WI38 (cell line): Measurements from ENCODE around the gene DENND2A.
"Not testable (repeated sequence)": the region's sequence is repeated elsewhere in the genome, so short reads cannot be mapped to it uniquely, and the experiment has no call there.

Experiments
- H3K4me3 ChIP-seq: 2 replicates; pipeline ENCODE4 v1.5.1; 2011; ENCODE audit warnings: low read depth, mild to moderate bottlenecking, control low read depth, low read length
- CTCF ChIP-seq: IDR thresholded peaks from 2 replicates; pipeline ENCODE4 v1.5.1; 2012; ENCODE audit warnings: low read depth, mild to moderate bottlenecking, control low read depth, low read length

Gene DENND2A

DNA sequence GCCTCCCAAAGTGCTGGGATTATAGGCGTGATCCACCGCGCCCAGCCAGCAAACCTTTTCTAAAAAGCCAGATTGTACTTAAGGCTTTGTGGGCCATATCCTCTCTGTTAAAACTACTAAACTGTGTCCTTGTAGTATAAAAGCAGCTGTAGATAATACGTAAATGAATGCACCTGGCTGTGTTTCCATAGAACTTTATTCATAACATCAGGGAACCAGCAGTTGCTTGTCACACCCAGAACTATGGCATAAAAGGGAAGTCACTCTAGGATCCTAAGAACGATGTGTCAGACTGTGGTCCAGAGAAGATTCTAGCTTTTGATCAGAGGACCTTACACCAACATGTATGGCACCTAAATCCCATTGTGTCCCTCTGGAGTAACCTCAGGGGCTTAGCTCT is 63.0 kb downstream of the DENND2A start:
- no peak overlapping the region for H3K4me3 ChIP-seq
- no peak for TF ChIP-seq CTCF

GRCh38 chr7:140576589-140576988 is 64.0 kb downstream of the DENND2A start:
- H3K4me3 ChIP-seq = no peak overlapping the region
- TF ChIP-seq CTCF = no peak

GRCh38 chr7:140571538-140572122 is 69.0 kb downstream of the DENND2A start:
- TF ChIP-seq CTCF = no peak

GRCh38 chr7:140570120-140570519 is 70.5 kb downstream of the DENND2A start:
- no peak for TF ChIP-seq CTCF
- H3K4me3 ChIP-seq = no peak overlapping the region

More at GRCh38 chr7:140571538-140572122, 69.0 kb downstream of the DENND2A start:
- H3K4me3 ChIP-seq = no peak overlapping the region

- H3K4me3 ChIP-seq = no peak overlapping the region
- no peak for TF ChIP-seq CTCF
Measured at GRCh38 chr7:140568021-140568813, 72.4 kb downstream of the DENND2A start.

DNA sequence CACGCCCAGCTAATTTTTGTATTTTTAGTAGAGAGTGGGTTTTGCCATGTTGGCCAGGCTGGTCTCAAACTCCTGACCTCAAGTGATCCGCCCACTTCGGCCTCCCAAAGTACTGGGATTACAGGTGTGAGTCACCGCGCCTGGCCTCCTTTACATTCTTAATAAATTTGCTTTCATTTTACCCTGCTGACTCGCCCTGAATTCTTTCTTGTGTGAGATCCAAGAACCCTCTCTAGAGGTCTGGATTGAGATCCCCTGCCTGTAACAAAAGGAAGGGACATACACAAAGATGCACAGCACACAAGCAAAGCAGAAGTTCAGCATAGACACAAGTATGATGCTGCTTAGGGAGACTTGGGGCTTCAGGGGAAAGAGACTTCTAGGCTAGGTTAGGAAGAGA is 74.4 kb downstream of the DENND2A start:
- H3K4me3 ChIP-seq = not testable (repeated sequence)

- not testable (repeated sequence) for H3K4me3 ChIP-seq
Measured at GRCh38 chr7:140565761-140566160, 74.9 kb downstream of the DENND2A start.

GRCh38 chr7:140564643-140565042 is 76.0 kb downstream of the DENND2A start:
- H3K4me3 ChIP-seq = no peak overlapping the region
- TF ChIP-seq CTCF = no peak
